ENCODE measurements around the gene MUC12.
"Not testable (repeated sequence)": the region's sequence is repeated elsewhere in the genome, so short reads cannot be mapped to it uniquely, and the experiment has no call there.

Gene MUC12

DNA sequence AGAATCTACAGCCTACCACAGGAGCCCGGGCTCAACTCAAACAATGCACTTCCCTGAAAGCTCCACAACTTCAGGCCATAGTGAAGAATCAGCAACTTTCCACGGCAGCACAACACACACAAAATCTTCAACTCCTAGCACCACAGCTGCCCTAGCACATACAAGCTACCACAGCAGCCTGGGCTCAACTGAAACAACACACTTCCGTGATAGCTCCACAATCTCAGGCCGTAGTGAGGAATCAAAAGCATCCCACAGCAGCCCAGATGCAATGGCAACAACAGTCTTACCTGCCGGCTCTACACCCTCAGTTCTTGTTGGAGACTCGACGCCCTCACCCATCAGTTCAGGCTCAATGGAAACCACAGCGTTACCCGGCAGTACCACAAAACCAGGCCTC is 22.3 kb downstream of the MUC12 start:
- TF ChIP-seq, protein P1, sequence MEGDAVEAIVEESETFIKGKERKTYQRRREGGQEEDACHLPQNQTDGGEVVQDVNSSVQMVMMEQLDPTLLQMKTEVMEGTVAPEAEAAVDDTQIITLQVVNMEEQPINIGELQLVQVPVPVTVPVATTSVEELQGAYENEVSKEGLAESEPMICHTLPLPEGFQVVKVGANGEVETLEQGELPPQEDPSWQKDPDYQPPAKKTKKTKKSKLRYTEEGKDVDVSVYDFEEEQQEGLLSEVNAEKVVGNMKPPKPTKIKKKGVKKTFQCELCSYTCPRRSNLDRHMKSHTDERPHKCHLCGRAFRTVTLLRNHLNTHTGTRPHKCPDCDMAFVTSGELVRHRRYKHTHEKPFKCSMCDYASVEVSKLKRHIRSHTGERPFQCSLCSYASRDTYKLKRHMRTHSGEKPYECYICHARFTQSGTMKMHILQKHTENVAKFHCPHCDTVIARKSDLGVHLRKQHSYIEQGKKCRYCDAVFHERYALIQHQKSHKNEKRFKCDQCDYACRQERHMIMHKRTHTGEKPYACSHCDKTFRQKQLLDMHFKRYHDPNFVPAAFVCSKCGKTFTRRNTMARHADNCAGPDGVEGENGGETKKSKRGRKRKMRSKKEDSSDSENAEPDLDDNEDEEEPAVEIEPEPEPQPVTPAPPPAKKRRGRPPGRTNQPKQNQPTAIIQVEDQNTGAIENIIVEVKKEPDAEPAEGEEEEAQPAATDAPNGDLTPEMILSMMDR (conservative IDR thresholded peaks at IDR 0.05): no peak
- no peak overlapping the region for H3K27ac ChIP-seq

DNA sequence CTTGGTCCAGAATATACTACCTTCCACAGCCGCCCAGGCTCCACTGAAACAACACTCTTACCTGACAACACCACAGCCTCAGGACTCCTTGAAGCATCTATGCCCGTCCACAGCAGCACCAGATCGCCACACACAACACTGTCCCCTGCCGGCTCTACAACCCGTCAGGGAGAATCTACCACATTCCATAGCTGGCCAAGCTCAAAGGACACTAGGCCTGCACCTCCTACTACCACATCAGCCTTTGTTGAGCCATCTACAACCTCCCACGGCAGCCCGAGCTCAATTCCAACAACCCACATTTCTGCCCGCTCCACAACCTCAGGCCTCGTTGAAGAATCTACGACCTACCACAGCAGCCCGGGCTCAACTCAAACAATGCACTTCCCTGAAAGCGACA is 22.9 kb downstream of the MUC12 start:
- H3K27ac ChIP-seq: not testable (repeated sequence)

DNA sequence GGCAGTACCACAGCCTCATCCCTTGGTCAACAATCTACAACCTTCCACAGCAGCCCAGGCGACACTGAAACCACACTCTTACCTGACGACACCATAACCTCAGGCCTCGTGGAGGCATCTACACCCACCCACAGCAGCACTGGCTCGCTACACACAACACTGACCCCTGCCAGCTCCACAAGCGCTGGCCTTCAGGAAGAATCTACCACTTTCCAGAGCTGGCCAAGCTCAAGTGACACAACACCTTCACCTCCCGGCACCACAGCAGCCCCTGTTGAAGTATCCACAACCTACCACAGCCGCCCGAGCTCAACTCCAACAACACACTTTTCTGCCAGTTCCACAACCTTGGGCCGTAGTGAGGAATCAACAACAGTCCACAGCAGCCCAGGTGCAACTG is 25.3 kb downstream of the MUC12 start:
- not testable (repeated sequence) for H3K27ac ChIP-seq

DNA sequence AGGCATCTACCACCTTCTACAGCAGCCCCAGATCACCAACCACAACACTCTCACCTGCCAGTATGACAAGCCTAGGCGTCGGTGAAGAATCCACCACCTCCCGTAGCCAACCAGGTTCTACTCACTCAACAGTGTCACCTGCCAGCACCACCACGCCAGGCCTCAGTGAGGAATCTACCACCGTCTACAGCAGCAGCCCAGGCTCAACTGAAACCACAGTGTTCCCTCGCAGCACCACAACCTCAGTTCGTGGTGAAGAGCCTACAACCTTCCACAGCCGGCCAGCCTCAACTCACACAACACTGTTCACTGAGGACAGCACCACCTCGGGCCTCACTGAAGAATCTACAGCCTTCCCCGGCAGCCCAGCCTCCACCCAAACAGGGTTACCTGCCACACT is 29.2 kb downstream of the MUC12 start:
- H3K27ac ChIP-seq: not testable (repeated sequence)

DNA sequence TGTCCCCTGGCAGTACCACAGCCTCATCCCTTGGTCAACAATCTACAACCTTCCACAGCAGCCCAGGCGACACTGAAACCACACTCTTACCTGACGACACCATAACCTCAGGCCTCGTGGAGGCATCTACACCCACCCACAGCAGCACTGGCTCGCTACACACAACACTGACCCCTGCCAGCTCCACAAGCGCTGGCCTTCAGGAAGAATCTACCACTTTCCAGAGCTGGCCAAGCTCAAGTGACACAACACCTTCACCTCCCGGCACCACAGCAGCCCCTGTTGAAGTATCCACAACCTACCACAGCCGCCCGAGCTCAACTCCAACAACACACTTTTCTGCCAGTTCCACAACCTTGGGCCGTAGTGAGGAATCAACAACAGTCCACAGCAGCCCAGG is 30.0 kb downstream of the MUC12 start:
- H3K27ac ChIP-seq: not testable (repeated sequence)

DNA sequence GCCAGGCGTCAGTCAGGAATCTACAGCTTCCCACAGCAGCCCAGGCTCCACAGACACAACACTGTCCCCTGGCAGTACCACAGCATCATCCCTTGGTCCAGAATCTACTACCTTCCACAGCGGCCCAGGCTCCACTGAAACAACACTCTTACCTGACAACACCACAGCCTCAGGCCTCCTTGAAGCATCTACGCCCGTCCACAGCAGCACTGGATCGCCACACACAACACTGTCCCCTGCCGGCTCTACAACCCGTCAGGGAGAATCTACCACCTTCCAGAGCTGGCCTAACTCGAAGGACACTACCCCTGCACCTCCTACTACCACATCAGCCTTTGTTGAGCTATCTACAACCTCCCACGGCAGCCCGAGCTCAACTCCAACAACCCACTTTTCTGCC is 30.7 kb downstream of the MUC12 start:
- H3K27ac ChIP-seq: not testable (repeated sequence)

DNA sequence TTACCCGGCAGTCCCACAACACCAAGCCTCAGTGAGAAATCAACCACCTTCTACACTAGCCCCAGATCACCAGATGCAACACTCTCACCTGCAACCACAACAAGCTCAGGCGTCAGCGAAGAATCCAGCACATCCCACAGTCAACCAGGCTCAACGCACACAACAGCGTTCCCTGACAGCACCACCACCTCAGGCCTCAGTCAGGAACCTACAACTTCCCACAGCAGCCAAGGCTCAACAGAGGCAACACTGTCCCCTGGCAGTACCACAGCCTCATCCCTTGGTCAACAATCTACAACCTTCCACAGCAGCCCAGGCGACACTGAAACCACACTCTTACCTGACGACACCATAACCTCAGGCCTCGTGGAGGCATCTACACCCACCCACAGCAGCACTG is 33.0 kb downstream of the MUC12 start:
- not testable (repeated sequence) for H3K27ac ChIP-seq

DNA sequence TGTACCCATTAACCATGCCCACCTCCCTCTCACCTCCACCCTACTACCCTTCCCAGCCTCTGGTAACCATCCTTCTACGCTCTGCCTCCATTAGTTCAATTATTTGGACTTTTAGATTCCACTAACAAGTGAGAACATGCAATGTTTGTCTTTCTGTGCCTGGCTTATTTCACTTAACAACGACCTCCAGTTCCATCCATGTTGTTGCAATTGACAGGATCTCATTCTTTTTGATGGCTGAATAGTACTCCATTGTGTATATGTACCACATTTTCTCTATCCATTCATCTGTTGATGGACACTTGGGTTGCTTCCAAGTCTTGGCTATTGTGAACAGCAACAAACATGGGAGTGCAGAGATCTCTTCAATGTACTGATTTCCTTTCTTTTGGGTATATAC is 38.0 kb downstream of the MUC12 start:
- not testable (repeated sequence) for H3K27ac ChIP-seq

DNA sequence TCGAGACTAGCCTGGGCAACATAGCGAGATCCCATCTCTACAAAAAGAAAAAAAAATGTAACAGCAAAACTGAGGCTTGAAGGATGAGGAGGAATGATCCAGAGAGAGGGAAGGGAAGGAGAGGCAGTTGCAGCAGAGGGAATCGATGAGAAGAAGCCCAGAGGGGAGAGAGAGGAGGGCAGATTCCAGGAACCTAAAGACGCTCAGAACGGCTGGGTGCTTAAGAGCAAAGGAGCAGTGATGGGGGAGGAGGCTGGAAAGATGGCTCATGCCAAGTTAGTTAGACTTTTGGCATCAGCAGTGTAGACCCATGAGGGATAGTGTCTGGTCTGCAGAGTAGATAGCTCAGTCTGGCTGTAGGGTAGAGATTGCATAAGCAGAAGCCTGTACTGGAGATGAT is 40.3 kb downstream of the MUC12 start:
- H3K27ac ChIP-seq: no peak overlapping the region
- TF ChIP-seq, protein P1 (conservative IDR thresholded peaks at IDR 0.05): no peak

DNA sequence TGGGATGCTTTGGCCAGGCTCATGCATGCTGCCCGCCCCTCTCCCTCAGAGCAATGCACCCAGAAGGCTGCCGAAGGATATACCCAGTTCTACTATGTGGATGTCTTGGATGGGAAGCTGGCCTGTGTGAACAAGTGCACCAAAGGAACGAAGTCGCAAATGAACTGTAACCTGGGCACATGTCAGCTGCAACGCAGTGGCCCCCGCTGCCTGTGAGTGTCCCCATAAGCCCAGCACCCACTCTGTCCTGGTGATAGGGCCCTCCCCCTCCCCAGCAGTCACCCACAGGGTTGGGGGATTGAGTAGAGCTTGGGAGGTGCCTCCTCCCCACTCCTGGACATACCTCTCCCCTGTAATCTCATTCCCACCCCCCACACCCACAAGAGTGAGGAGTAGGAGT is 43.6 kb downstream of the MUC12 start:
- TF ChIP-seq, protein P1 (conservative IDR thresholded peaks at IDR 0.05): no peak
- no peak overlapping the region for H3K27ac ChIP-seq

DNA sequence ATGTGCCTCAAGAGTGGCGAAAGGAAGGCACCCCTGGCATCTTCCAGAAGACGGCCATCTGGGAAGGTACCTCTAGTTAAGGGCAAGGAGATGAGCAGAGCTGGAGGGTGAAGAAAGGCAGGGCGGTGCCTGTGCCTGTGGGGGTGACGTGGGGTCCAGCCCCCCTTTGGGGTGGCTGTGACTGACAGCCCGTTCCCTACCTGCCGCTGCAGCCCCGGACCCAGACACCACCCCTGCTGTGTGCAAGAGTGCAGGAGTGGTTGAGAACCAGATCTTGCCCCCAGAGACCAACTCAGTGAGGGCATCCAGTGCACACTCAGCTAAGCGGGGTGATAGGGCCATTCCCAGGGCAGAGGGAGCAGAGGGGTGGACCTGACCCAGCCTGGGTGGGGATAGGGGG is 46.3 kb downstream of the MUC12 start:
- TF ChIP-seq, protein P1 (conservative IDR thresholded peaks at IDR 0.05): no peak
- no peak overlapping the region for H3K27ac ChIP-seq

DNA sequence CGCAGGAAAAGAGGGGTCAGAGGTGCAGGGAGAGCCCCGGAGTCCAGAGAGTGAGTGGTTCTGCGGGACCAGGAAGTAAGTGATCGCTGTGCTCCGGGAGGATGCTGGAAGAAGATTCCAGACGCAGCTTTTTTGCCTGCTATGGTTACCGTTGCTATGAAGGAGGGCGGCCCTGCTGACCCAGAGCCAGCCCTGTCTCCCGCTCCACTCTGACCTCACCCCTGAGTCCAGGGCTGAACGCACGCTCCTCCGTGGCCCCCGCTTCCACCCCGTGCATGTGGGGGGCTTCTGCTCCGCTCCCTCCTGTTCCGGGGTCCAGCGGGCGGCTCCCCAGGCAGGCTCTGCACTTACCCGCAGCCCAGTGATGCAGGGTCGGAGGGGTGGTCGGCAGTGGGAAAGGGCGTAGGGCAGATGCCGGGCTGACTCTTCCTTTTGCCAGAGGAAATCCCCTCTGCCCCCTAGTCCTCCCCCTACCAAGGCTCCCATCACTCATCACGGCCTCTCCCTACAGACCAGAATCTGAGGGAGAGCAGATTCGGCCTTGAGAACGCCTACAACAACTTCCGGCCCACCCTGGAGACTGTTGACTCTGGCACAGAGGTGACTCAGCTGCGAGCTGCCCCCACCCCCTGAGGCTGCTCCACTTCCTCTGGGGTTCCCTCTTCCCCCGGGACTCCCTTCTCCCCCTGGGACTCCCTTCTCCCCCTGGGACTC is 47.9 kb downstream of the MUC12 start:
- no peak overlapping the region for H3K27ac ChIP-seq
- TF ChIP-seq, protein P1 (conservative IDR thresholded peaks at IDR 0.05): no peak

Data from VCaP (cell line).